SK-N-MC (cell line): Measurements from ENCODE around the gene ARL5C.

Experiments used
- EZH2 ChIP-seq: fragments of 200-600 bp; sonication (generic); IDR thresholded peaks from one replicate; pipeline ENCODE4 v1.6.1; 2017; ENCODE audit warnings: antibody characterized with exemption
- FOXP2 ChIP-seq: optimal IDR thresholded peaks from 2 replicates; pipeline ENCODE3; 2011; ENCODE audit warnings: mild to moderate bottlenecking, moderate library complexity; ENCODE audit not compliant: insufficient read depth; ENCODE audit errors: extremely low read length, control extremely low read depth
- POLR2AphosphoS5 ChIP-seq: IDR thresholded peaks from 2 replicates; pipeline ENCODE4 v1.6.1; 2012; ENCODE audit warnings: mild to moderate bottlenecking, low read depth, low read length, borderline replicate concordance

DNA sequence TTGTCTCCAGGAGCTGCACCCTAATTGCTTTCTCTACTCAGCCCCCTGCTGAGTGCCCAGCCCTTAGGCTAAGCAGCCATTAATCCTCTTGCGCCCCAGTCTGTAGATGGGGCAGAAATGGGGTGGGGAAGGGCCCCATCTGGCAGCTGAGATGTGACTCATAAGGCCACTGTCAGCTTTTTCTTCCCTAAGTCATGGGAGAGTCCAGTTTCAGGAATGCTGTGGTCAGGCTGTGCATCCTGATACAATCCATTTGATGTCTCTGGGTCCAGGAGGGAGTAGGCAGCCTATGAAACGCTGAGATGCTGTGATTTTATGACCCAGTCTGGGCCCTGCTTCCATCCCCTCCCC, 26.8 kb downstream of the ARL5C start:
- TF ChIP-seq EZH2 (no peak), POLR2AphosphoS5 (no peak), FOXP2 (no peak)
